Loucy (cell line): ENCODE measurements around the gene U2SURP.
A peak's percentile ranks its signal among the peaks of the same experiment; 100 is the strongest.

Experiments
- H2AFZ ChIP-seq: fragments of 200-600 bp; sonication (generic); 2 replicates; pipeline ENCODE4 v1.6.0; 2016; ENCODE audit warnings: antibody characterized with exemption, mild to moderate bottlenecking, low read length, moderate library complexity
- H3F3A ChIP-seq: fragments of 200-600 bp; 2 replicates; pipeline ENCODE4 v1.6.0; 2016; ENCODE audit warnings: antibody characterized with exemption, low read depth, mild to moderate bottlenecking
- H3K27me3 ChIP-seq: fragments of 200-600 bp; sonication (generic); 2 replicates; pipeline ENCODE4 v1.6.1; 2014; ENCODE audit warnings: low read length, mild to moderate bottlenecking; ENCODE audit not compliant: insufficient read depth, poor library complexity, severe bottlenecking
- H3K36me3 ChIP-seq: fragments of 200-600 bp; sonication (generic); 2 replicates; pipeline ENCODE4 v1.6.1; 2016; ENCODE audit warnings: low read length; ENCODE audit not compliant: insufficient read depth
- H3K4me1 ChIP-seq: fragments of 200-600 bp; sonication (generic); 2 replicates; pipeline ENCODE4 v1.5.1; 2014; ENCODE audit warnings: low read length, mild to moderate bottlenecking; ENCODE audit not compliant: insufficient read depth, poor library complexity, severe bottlenecking
- H3K4me2 ChIP-seq: fragments of 200-600 bp; sonication (generic); 2 replicates; pipeline ENCODE4 v1.6.0; 2014; ENCODE audit warnings: antibody characterized with exemption, low read length, low read depth, mild to moderate bottlenecking; ENCODE audit not compliant: poor library complexity, severe bottlenecking
- H3K4me3 ChIP-seq: fragments of 200-600 bp; sonication (generic); 2 replicates; pipeline ENCODE4 v1.5.1; 2014; ENCODE audit warnings: low read length, mild to moderate bottlenecking, mixed read lengths; ENCODE audit not compliant: poor library complexity, severe bottlenecking
- H3K79me2 ChIP-seq: fragments of 200-600 bp; sonication (generic); 2 replicates; pipeline ENCODE4 v1.6.1; 2014; ENCODE audit warnings: low read length; ENCODE audit not compliant: insufficient read depth
- H3K9ac ChIP-seq: fragments of 200-600 bp; sonication (generic); 2 replicates; pipeline ENCODE4 v1.6.0; 2014; ENCODE audit warnings: mild to moderate bottlenecking, low read depth, low read length, moderate library complexity; ENCODE audit not compliant: poor library complexity, severe bottlenecking
- H3K9me2 ChIP-seq: fragments of 200-600 bp; sonication (generic); replicated peaks from 2 replicates; pipeline ENCODE4 v1.6.1; 2016; ENCODE audit warnings: low read depth, low read length, mixed read lengths
- H3K9me3 ChIP-seq: fragments of 200-600 bp; sonication (generic); 2 replicates; pipeline ENCODE4 v1.6.1; 2014; ENCODE audit warnings: mild to moderate bottlenecking, antibody characterized with exemption, low read length, low read depth; ENCODE audit not compliant: insufficient read depth
- H4K20me1 ChIP-seq: fragments of 200-600 bp; sonication (generic); 2 replicates; pipeline ENCODE4 v1.6.0; 2014; ENCODE audit warnings: antibody characterized with exemption, low read length, mild to moderate bottlenecking; ENCODE audit not compliant: insufficient read depth, poor library complexity, severe bottlenecking
- EZH2phosphoT487 ChIP-seq: fragments of 200-600 bp; IDR thresholded peaks from 2 replicates; pipeline ENCODE4 v1.6.1; 2018; ENCODE audit warnings: antibody characterized with exemption, mild to moderate bottlenecking, moderate library complexity, borderline replicate concordance
- TF ChIP-seq, protein P1 (sequence below): fragments of 200-600 bp; sonication (generic); conservative IDR thresholded peaks from 2 replicates; pipeline ENCODE4 v1.5.1; 2014; ENCODE audit warnings: mild to moderate bottlenecking, antibody characterized with exemption, low read length

The U2SURP gene

GRCh38 chr3:143011705-143012104 lies 10.3 kb downstream of the U2SURP start:
- Histone ChIP-seq H4K20me1 (peaks cover 89% of the 10 kb centered on the region), H3K9me2 (no peaks in the 10 kb centered on the region), H3K4me3 (no peak overlapping the region), H2AFZ (no peak overlapping the region), H3K27me3 (no peaks in the 10 kb centered on the region), H3K36me3 (peaks cover 56% of the 10 kb centered on the region), H3K9me3 (no peaks in the 10 kb centered on the region), H3K4me1 (peaks cover 15% of the 10 kb centered on the region), H3K9ac (no peak overlapping the region), H3K79me2 (peaks cover 79% of the 10 kb centered on the region), H3F3A (no peaks in the 10 kb centered on the region; the same call in 1 of the 2 replicates), H3K4me2 (no peak overlapping the region)
- TF ChIP-seq, protein P1, sequence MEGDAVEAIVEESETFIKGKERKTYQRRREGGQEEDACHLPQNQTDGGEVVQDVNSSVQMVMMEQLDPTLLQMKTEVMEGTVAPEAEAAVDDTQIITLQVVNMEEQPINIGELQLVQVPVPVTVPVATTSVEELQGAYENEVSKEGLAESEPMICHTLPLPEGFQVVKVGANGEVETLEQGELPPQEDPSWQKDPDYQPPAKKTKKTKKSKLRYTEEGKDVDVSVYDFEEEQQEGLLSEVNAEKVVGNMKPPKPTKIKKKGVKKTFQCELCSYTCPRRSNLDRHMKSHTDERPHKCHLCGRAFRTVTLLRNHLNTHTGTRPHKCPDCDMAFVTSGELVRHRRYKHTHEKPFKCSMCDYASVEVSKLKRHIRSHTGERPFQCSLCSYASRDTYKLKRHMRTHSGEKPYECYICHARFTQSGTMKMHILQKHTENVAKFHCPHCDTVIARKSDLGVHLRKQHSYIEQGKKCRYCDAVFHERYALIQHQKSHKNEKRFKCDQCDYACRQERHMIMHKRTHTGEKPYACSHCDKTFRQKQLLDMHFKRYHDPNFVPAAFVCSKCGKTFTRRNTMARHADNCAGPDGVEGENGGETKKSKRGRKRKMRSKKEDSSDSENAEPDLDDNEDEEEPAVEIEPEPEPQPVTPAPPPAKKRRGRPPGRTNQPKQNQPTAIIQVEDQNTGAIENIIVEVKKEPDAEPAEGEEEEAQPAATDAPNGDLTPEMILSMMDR = no peak
- no peak for TF ChIP-seq EZH2phosphoT487

DNA sequence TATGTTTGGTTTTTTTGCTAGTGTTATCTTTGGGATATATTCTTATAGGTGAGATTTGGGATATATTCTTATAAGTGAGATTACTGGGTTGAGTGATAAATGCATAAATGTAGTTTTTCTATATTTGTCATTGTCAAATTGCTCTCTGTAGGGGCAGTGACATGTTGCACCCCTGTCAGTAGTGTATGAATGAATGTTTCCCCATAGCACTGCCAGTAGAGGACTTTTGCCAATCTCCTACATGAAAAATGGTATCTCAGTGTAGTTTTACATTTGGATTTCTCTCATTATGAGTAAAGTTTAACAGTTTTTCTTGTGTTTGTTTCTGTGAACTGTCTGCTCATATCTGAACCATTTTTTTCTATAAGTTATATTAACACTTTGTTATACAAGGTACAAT lies 13.6 kb downstream of the U2SURP start:
- H3K9me3 ChIP-seq = no peaks in the 10 kb centered on the region
- H3F3A ChIP-seq = no peaks in the 10 kb centered on the region; the same call in 1 of the 2 replicates
- peaks cover 47% of the 10 kb centered on the region for H3K79me2 ChIP-seq
- no peak overlapping the region for H2AFZ ChIP-seq
- H3K4me3 ChIP-seq = no peak overlapping the region
- peaks cover 88% of the 10 kb centered on the region for H3K36me3 ChIP-seq
- H3K9me2 ChIP-seq = no peaks in the 10 kb centered on the region
- H4K20me1 ChIP-seq = peaks cover 59% of the 10 kb centered on the region
- no peak overlapping the region for H3K4me2 ChIP-seq
- no peak overlapping the region for H3K9ac ChIP-seq
- H3K27me3 ChIP-seq = no peaks in the 10 kb centered on the region
- TF ChIP-seq, protein P1 = no peak
- TF ChIP-seq EZH2phosphoT487 = no peak
- H3K4me1 ChIP-seq = peaks cover 6% of the 10 kb centered on the region

- Histone ChIP-seq H4K20me1 (peaks cover 44% of the 10 kb centered on the region), H3K4me1 (no peaks in the 10 kb centered on the region), H3K79me2 (peaks cover 32% of the 10 kb centered on the region), H3K9me3 (no peaks in the 10 kb centered on the region), H3K9me2 (no peaks in the 10 kb centered on the region), H3F3A (no peaks in the 10 kb centered on the region; the same call in 1 of the 2 replicates), H3K9ac (no peak overlapping the region), H2AFZ (no peak overlapping the region), H3K4me2 (no peak overlapping the region), H3K27me3 (no peaks in the 10 kb centered on the region), H3K4me3 (no peak overlapping the region), H3K36me3 (peaks cover 98% of the 10 kb centered on the region)
- TF ChIP-seq, protein P1 = peak; percentile 66
- no peak for TF ChIP-seq EZH2phosphoT487
These were observed 15.1 kb downstream of the U2SURP start for GRCh38 chr3:143016321-143016972.
